GM18873 (cell line): Measurements from ENCODE around the gene SEPTIN6.
"Not testable (repeated sequence)": the region's sequence is repeated elsewhere in the genome, so short reads cannot be mapped to it uniquely, and the experiment has no call there.

Experiments used
- ATAC-seq: cut with Tn5 transposase; IDR thresholded peaks from one replicate; pipeline ENCODE4 v1.9.1; 2021; ENCODE audit warnings: mild to moderate bottlenecking, moderate library complexity, moderate number of reproducible peaks; ENCODE audit not compliant: unreplicated experiment, low FRiP score

Gene SEPTIN6

GRCh38 chrX:119692191-119693039 lies 553 bp downstream of the SEPTIN6 start:
- peak; percentile 30 for ATAC-seq

GRCh38 chrX:119690921-119691716 lies 1.8 kb downstream of the SEPTIN6 start:
- no peak for ATAC-seq

- no peak for ATAC-seq
Observed at GRCh38 chrX:119688911-119689321, 4.1 kb downstream of the SEPTIN6 start.

- no peak for ATAC-seq
Observed at GRCh38 chrX:119687661-119688413, 5.1 kb downstream of the SEPTIN6 start.

- peak; percentile 36 for ATAC-seq
Observed at GRCh38 chrX:119686087-119686691, 6.8 kb downstream of the SEPTIN6 start.

- peak; percentile 43 for ATAC-seq
Observed at GRCh38 chrX:119685225-119686066, 7.5 kb downstream of the SEPTIN6 start.

DNA sequence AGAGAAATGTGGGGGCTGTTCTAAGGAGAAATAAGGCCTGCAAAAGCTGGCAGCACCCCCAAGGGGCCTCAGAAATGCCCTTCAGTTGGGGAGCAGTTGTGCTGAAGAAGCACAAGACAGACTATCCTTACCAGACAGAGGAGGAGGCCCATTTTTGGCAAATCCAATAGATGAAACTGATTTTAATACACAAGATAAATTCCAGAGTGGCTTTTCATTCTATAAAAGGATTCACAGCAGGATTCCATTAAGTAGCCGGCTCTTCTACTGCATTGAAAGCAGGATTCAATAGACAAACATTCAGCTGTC lies 8.1 kb downstream of the SEPTIN6 start:
- ATAC-seq, result no peak

- not testable (repeated sequence) for ATAC-seq
Observed at GRCh38 chrX:119684312-119684711, 8.7 kb downstream of the SEPTIN6 start.

DNA sequence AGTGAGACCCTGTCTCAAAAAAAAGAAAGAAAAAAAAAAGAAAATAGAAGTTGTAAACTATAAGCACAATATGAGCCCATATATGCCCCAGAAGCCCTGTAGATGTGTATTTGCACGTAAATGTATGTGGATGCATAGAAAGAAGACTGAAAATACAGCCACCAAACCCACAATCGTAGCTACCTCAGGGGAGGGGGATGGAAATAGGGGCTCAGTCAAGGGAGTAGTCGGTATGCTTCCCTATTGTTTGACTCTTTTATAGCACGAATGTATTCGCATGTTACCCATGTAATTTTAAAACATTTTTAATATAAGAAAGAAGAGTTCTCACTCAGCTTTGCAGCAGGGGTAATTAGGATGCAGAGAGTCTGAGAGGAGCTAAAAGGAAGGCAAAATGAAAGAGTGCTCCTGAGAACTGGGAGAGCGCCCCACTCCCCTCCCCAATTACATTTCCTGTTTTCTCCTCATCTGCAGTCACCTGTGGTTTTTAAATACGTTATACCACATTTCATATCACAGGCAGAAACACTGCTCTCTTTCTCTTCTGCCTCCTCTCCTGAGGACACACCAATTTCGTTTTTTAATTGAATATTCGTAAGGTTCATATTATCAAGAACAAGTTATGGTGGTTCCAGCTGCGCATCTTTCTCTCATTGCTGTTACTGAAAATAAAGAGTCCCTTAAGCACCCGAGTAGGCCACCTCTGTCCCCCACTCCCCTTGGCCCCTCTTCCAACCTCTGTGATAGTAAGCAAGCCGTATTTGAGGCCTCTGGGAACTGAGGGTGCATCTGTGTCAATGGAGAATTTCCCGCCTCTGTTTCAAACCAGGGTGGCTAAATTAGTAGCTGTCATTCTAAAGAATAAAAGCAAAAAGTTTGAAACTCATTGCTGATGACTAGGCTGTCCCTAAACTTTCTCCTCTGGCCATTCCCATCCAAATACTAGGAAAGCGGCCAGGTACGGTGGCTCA lies 10.7 kb downstream of the SEPTIN6 start:
- peak; percentile 27 for ATAC-seq

GRCh38 chrX:119677654-119677981 lies 15.3 kb downstream of the SEPTIN6 start:
- no peak for ATAC-seq

DNA sequence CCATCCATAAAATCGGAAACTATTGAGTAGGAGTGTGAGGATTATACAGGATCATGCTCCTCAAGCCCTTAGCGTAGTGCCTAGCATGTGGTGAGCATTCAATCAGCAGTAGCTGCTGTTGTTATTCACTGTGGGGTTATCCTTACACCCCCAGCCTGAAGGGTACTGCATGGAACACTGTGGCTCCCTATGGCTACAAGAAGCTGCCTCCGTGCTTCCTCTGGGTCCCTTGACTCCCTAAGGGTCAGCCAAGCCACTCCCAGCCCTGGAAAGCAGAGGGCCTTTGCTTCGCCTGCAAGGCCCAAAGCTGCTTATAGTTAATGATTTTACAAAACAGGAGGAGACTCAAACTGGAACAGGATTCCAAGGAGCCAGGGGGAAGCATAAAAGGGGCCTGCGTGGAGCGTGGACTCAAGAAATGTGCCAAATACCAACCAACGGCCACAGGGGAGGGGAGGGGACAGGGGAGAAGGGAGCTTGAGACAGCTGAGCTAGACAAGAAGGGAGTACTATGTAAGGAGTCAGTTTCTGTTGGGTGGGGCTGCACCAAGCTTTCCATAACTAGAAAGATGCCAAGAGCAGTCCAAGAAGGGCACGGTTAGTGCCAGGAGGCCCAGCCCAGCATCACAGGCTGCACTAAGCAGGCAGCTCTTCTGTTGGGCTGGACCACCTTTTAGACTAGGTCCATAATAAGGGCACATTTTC lies 15.9 kb downstream of the SEPTIN6 start:
- no peak for ATAC-seq

DNA sequence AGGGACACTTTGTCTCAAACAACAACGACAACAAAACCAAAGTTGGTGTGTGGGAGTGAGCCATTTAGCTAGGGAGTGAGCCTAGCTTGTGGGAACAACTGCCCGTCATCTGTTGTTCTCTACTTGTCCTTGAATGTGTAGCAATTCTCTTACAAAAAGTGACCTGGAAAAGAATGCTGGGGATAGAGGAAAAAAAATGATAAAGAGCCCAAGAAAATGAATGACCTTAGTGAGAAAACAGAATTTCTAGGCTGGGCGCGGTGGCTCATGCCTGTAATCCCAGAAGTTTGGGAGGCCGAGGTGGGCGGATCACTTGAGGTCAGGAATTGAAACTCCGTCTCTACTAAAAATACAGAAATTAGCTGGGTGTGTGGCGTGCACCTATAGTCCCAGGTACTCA lies 19.6 kb downstream of the SEPTIN6 start:
- no peak for ATAC-seq

GRCh38 chrX:119672426-119672825 lies 20.5 kb downstream of the SEPTIN6 start:
- ATAC-seq, result no peak

DNA sequence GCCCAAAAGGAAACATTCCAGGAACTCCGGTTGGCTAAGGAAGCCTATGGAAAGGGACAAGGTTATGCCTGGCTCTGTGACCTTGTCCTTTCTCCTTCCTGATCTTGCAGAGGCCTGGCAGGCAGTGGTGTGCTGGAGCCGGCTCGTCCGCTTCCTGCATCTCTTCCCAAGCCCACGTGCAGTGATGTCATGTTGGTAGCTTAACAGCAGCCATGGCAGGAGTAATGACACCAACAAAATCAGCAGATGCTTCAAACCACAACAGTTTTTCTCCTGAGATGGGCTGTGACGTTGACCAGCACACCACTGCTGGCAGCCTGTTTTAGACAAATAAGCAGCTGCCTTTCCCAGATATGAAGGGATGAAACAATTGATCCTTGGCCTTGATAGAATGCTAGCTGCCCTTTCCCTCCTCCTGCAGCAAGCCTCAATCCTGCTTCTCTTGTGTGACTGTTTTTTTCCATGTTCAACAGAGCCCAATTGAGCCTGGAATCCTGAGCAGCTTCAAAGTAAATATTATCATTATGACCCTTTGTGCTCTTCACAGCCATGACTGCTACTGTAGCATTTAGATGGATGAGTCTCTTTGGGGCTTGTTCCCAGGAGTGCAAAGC lies 23.4 kb downstream of the SEPTIN6 start:
- no peak for ATAC-seq

GRCh38 chrX:119667111-119667878 lies 25.7 kb downstream of the SEPTIN6 start:
- ATAC-seq, result no peak

DNA sequence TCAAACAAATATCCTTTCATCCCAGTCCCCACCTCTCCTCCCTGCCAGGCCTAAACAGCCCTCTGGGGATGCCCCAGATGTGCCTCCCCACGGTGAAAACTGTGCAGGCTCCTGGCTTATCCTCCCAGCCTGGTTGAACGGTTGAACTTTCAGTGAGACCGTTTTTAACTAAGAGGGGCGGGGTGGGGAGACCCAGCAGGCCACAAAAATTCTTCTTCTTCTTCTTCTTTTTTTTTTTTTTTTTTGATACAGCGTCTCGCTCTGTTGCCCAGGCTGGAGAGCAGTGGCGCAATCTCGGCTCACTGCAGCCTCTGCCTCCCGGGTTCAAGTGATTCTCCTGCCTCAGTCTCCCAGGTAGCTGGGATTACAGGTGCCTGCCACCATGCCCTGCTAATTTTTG lies 28.1 kb downstream of the SEPTIN6 start:
- ATAC-seq, result not testable (repeated sequence)

DNA sequence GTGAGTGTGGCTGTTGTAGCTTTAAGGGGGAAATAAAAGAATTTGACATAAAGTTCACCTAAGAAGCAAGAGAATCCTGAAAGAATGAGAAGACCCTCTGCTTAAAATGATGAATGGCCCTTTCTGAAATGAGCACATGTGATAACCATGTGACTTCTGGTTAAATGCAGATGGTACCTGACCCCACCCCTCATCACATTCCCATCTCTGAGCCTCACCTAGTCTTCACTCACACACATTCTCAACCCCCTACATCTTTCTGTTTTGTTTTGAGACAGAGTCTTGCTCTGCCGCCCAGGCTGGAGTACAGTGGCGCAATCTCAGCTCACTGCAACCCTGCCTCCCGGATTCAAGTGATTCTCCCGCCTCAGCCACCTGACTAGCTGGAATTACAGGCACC lies 31.5 kb downstream of the SEPTIN6 start:
- no peak for ATAC-seq
